Type B pancreatic cell (in vitro differentiated cells): ENCODE data around the gene ROR1. TPM values are rescaled to one million over a fixed set of nuclear protein-coding genes. Genes with fewer than 3 reads are reported as not detected.
"Not testable (repeated sequence)": the region's sequence is repeated elsewhere in the genome, so short reads cannot be mapped to it uniquely, and the experiment has no call there.

ENCODE experiments used
- DNase-seq: peaks from one replicate; pipeline ENCODE4 v3.0.0; 2021; ENCODE audit warnings: mixed read lengths; ENCODE audit not compliant: unreplicated experiment; ENCODE audit errors: extremely low spot score
- H3K27ac Mint-ChIP-seq: 2 replicates; pipeline ENCODE4 v1.8.0; 2021; ENCODE audit warnings: mild to moderate bottlenecking, mixed read lengths
- H3K27me3 Mint-ChIP-seq: 2 replicates; pipeline ENCODE4 v1.8.0; 2021; ENCODE audit warnings: mixed read lengths
- H3K36me3 Mint-ChIP-seq: 2 replicates; pipeline ENCODE4 v1.8.0; 2021; ENCODE audit warnings: mixed read lengths
- H3K4me1 Mint-ChIP-seq: one replicate; pipeline ENCODE4 v1.8.0; 2021; ENCODE audit warnings: mixed read lengths; ENCODE audit not compliant: unreplicated experiment
- H3K4me3 Mint-ChIP-seq: 2 replicates; pipeline ENCODE4 v1.8.0; 2021; ENCODE audit warnings: mild to moderate bottlenecking, mixed read lengths
- H3K9me3 Mint-ChIP-seq: 2 replicates; pipeline ENCODE4 v1.8.0; 2021; ENCODE audit warnings: mixed read lengths
- CTCF ChIP-seq: fragments of 200-600 bp; sonication (generic); conservative IDR thresholded peaks from 2 replicates; pipeline ENCODE4 v1.5.0; 2021; ENCODE audit warnings: antibody characterized with exemption, mild to moderate bottlenecking
- total RNA-seq: library from RNA; stranded (reverse); gene quantifications from 2 replicates; pipeline ENCODE4 v1.2.1, GENCODE V29; 2021; ENCODE audit warnings: low replicate concordance

The ROR1 gene
- total RNA-seq, 1 donor from 2014 or later, result 32.0 TPM

- H3K9me3 Mint-ChIP-seq, result peaks cover 3% of the 10 kb centered on the region
These were observed 37.2 kb downstream of the ROR1 start for GRCh38 chr1:63810936-63811469.

GRCh38 chr1:63812071-63812700 lies 38.4 kb downstream of the ROR1 start:
- no peak overlapping the region for H3K27ac Mint-ChIP-seq
- peaks cover 24% of the 10 kb centered on the region for H3K36me3 Mint-ChIP-seq
- TF ChIP-seq CTCF, result no peak
- DNase-seq, result no peak
- H3K4me1 Mint-ChIP-seq, result peaks cover 48% of the 10 kb centered on the region
- H3K9me3 Mint-ChIP-seq, result peaks cover 3% of the 10 kb centered on the region
- H3K4me3 Mint-ChIP-seq, result no peak overlapping the region
- H3K27me3 Mint-ChIP-seq, result peaks cover 9% of the 10 kb centered on the region

More at GRCh38 chr1:63810936-63811469, 37.2 kb downstream of the ROR1 start:
- Mint-ChIP-seq H3K27me3 (peaks cover 9% of the 10 kb centered on the region), H3K4me1 (peaks cover 44% of the 10 kb centered on the region), H3K36me3 (peaks cover 18% of the 10 kb centered on the region), H3K4me3 (no peak overlapping the region), H3K27ac (no peak overlapping the region)
- TF ChIP-seq CTCF, result no peak
- DNase-seq, result no peak

- Mint-ChIP-seq H3K36me3 (peaks cover 18% of the 10 kb centered on the region), H3K9me3 (no peaks in the 10 kb centered on the region), H3K27me3 (peaks cover 9% of the 10 kb centered on the region), H3K4me3 (no peak overlapping the region), H3K4me1 (peaks cover 55% of the 10 kb centered on the region), H3K27ac (no peak overlapping the region)
- no peak for DNase-seq
- TF ChIP-seq CTCF, result no peak
These were observed 40.0 kb downstream of the ROR1 start for GRCh38 chr1:63813829-63814277.

GRCh38 chr1:63816217-63816815 lies 42.5 kb downstream of the ROR1 start:
- H3K27me3 Mint-ChIP-seq, H3K9me3 Mint-ChIP-seq, H3K4me3 Mint-ChIP-seq, H3K27ac Mint-ChIP-seq, DNase-seq: not testable (repeated sequence)
- Mint-ChIP-seq H3K4me1 (peaks cover 50% of the 10 kb centered on the region), H3K36me3 (peaks cover 12% of the 10 kb centered on the region)

GRCh38 chr1:63817152-63817667 lies 43.4 kb downstream of the ROR1 start:
- no peak for DNase-seq
- Mint-ChIP-seq H3K36me3 (peaks cover 12% of the 10 kb centered on the region), H3K9me3 (no peaks in the 10 kb centered on the region), H3K4me3 (peak overlapping the region; percentile 52), H3K27ac (peak overlapping the region; percentile 35), H3K4me1 (peaks cover 51% of the 10 kb centered on the region), H3K27me3 (peaks cover 3% of the 10 kb centered on the region)
- no peak for TF ChIP-seq CTCF

- H3K4me3 Mint-ChIP-seq, result peak overlapping the region; percentile 65
- no peaks in the 10 kb centered on the region for H3K9me3 Mint-ChIP-seq
- H3K36me3 Mint-ChIP-seq, result peaks cover 12% of the 10 kb centered on the region
- H3K27ac Mint-ChIP-seq, result peak overlapping the region; percentile 57
- peaks cover 51% of the 10 kb centered on the region for H3K4me1 Mint-ChIP-seq
- H3K27me3 Mint-ChIP-seq, result peaks cover 3% of the 10 kb centered on the region
- DNase-seq, result no peak
- TF ChIP-seq CTCF, result no peak
These were observed 43.9 kb downstream of the ROR1 start for GRCh38 chr1:63817700-63818099.
